DND-41 (cell line): ENCODE data around the gene PPFIBP1.

ENCODE experiments used
- CTCF ChIP-seq: IDR thresholded peaks from 2 replicates; pipeline ENCODE4 v1.5.1; 2012; ENCODE audit warnings: borderline replicate concordance, low read length, moderate library complexity, mild to moderate bottlenecking; ENCODE audit not compliant: poor library complexity, severe bottlenecking; ENCODE audit errors: extremely low read depth
- EZH2 ChIP-seq: IDR thresholded peaks from 3 replicates; pipeline ENCODE4 v1.6.1; 2012; ENCODE audit warnings: borderline replicate concordance, low read depth, mild to moderate bottlenecking, moderate library complexity, low read length, inconsistent platforms; ENCODE audit not compliant: severe bottlenecking

- TF ChIP-seq CTCF = no peak
- no peak for TF ChIP-seq EZH2
These were observed 31.4 kb downstream of the PPFIBP1 start for GRCh38 chr12:27555361-27555760.
